ENCODE results near the gene DNASE1L2.

The DNASE1L2 gene

DNA sequence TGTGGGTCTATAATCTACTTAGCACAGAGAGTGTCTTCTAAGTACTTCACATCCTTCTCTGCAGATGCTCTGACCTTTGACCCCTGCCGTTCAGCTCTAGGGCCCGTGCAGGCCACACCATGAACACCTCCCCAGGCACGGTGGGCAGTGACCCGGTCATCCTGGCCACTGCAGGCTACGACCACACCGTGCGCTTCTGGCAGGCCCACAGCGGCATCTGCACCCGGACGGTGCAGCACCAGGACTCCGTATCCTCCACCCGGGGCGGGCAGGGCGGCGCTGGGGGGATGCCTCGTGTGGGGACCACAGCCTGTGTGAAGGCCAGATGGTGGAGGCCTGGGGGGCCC is 30.3 kb upstream of the DNASE1L2 start (continued):
- TF ChIP-seq, protein P1, sequence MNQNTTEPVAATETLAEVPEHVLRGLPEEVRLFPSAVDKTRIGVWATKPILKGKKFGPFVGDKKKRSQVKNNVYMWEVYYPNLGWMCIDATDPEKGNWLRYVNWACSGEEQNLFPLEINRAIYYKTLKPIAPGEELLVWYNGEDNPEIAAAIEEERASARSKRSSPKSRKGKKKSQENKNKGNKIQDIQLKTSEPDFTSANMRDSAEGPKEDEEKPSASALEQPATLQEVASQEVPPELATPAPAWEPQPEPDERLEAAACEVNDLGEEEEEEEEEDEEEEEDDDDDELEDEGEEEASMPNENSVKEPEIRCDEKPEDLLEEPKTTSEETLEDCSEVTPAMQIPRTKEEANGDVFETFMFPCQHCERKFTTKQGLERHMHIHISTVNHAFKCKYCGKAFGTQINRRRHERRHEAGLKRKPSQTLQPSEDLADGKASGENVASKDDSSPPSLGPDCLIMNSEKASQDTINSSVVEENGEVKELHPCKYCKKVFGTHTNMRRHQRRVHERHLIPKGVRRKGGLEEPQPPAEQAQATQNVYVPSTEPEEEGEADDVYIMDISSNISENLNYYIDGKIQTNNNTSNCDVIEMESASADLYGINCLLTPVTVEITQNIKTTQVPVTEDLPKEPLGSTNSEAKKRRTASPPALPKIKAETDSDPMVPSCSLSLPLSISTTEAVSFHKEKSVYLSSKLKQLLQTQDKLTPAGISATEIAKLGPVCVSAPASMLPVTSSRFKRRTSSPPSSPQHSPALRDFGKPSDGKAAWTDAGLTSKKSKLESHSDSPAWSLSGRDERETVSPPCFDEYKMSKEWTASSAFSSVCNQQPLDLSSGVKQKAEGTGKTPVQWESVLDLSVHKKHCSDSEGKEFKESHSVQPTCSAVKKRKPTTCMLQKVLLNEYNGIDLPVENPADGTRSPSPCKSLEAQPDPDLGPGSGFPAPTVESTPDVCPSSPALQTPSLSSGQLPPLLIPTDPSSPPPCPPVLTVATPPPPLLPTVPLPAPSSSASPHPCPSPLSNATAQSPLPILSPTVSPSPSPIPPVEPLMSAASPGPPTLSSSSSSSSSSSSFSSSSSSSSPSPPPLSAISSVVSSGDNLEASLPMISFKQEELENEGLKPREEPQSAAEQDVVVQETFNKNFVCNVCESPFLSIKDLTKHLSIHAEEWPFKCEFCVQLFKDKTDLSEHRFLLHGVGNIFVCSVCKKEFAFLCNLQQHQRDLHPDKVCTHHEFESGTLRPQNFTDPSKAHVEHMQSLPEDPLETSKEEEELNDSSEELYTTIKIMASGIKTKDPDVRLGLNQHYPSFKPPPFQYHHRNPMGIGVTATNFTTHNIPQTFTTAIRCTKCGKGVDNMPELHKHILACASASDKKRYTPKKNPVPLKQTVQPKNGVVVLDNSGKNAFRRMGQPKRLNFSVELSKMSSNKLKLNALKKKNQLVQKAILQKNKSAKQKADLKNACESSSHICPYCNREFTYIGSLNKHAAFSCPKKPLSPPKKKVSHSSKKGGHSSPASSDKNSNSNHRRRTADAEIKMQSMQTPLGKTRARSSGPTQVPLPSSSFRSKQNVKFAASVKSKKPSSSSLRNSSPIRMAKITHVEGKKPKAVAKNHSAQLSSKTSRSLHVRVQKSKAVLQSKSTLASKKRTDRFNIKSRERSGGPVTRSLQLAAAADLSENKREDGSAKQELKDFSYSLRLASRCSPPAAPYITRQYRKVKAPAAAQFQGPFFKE (tag by site-specific recombination; IDR thresholded peaks at IDR 0.05; ENCODE audit: borderline replicate concordance), result 0 out of 2 replicates have a peak, but pooled peaks have one; percentile 39
- TF ChIP-seq, protein P2, sequence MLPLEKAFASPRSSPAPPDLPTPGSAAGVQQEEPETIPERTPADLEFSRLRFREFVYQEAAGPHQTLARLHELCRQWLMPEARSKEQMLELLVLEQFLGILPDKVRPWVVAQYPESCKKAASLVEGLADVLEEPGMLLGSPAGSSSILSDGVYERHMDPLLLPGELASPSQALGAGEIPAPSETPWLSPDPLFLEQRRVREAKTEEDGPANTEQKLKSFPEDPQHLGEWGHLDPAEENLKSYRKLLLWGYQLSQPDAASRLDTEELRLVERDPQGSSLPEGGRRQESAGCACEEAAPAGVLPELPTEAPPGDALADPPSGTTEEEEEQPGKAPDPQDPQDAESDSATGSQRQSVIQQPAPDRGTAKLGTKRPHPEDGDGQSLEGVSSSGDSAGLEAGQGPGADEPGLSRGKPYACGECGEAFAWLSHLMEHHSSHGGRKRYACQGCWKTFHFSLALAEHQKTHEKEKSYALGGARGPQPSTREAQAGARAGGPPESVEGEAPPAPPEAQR (tag by site-specific recombination; IDR thresholded peaks at IDR 0.05), result no peak
- TF ChIP-seq, protein P3, sequence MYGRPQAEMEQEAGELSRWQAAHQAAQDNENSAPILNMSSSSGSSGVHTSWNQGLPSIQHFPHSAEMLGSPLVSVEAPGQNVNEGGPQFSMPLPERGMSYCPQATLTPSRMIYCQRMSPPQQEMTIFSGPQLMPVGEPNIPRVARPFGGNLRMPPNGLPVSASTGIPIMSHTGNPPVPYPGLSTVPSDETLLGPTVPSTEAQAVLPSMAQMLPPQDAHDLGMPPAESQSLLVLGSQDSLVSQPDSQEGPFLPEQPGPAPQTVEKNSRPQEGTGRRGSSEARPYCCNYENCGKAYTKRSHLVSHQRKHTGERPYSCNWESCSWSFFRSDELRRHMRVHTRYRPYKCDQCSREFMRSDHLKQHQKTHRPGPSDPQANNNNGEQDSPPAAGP (tag by site-specific recombination; IDR thresholded peaks at IDR 0.05), result 0 out of 2 replicates have a peak, but pooled peaks have one; percentile 18
- TF ChIP-seq OSR2 (tag by site-specific recombination; IDR thresholded peaks at IDR 0.05) (no peak), ZNF335 (tag by site-specific recombination; conservative IDR thresholded peaks at IDR 0.05) (peak; percentile 23; the same call in 1 of the 2 replicates), ZNF658 (tag by site-specific recombination; IDR thresholded peaks at IDR 0.05) (no peak), KLF1 (tag by site-specific recombination; IDR thresholded peaks at IDR 0.05) (no peak), ZNF600 (tag by site-specific recombination; IDR thresholded peaks at IDR 0.05) (peak; percentile 97), ZNF311 (tag by site-specific recombination; IDR thresholded peaks at IDR 0.05; ENCODE audit: borderline replicate concordance) (no peak)
- TF ChIP-seq, protein P4, sequence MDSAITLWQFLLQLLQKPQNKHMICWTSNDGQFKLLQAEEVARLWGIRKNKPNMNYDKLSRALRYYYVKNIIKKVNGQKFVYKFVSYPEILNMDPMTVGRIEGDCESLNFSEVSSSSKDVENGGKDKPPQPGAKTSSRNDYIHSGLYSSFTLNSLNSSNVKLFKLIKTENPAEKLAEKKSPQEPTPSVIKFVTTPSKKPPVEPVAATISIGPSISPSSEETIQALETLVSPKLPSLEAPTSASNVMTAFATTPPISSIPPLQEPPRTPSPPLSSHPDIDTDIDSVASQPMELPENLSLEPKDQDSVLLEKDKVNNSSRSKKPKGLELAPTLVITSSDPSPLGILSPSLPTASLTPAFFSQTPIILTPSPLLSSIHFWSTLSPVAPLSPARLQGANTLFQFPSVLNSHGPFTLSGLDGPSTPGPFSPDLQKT (IDR thresholded peaks at IDR 0.05; ENCODE audit: borderline replicate concordance, low read depth, low read length), result no peak
- TF ChIP-seq, protein P5, sequence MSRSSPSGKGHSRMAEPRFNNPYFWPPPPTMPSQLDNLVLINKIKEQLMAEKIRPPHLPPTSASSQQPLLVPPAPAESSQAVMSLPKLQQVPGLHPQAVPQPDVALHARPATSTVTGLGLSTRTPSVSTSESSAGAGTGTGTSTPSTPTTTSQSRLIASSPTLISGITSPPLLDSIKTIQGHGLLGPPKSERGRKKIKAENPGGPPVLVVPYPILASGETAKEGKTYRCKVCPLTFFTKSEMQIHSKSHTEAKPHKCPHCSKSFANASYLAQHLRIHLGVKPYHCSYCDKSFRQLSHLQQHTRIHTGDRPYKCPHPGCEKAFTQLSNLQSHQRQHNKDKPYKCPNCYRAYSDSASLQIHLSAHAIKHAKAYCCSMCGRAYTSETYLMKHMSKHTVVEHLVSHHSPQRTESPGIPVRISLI (tag by site-specific recombination; IDR thresholded peaks at IDR 0.05), result no peak

DNA sequence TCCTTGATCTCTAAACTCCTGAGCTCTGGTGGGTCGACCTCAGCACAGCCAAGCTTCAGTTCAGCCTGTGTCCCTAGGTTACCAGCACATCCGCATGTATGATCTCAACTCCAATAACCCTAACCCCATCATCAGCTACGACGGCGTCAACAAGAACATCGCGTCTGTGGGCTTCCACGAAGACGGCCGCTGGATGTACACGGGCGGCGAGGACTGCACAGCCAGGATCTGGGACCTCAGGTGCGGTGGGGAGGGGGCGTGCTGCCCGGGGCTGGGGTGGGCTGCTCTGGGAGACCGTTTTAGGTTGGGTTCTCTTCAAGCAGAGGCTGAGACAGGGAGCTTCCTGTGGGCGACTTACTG is 29.8 kb upstream of the DNASE1L2 start:
- ChIA-PET POLR2A (interaction anchor here (0.6 to 4.3 kb wide), 7 partner anchors 8 to 134 kb away, joined by 3 to 22 read pairs (median 5); partner anchors contain the start of genes ABCA3, DNASE1L2, PGP and TRAF7), CTCF (no interaction called here)
- Histone ChIP-seq H3K36me3 (ENCODE audit: control insufficient read depth in 2 of 2, insufficient read depth in 1 of 2, low read length in 2 of 2) (peaks cover 0 to 35% of the 10 kb centered on the region in 2 experiments; a peak in 1 of 3 replicates), H3K27ac (ENCODE audit: extremely low read depth, low read depth, low read length) (peak overlapping the region; percentile 90), H3K4me3 (ENCODE audit: low read depth, low read length) (peak overlapping the region; percentile 96), H3K4me1 (ENCODE audit: control insufficient read depth, insufficient read depth, low read length) (no peaks in the 10 kb centered on the region), H3K9me3 (ENCODE audit: control insufficient read depth, insufficient read depth, low read depth, low read length) (no peaks in the 10 kb centered on the region)
- no peak for TF ChIP-seq ZNF785 (tag by site-specific recombination; IDR thresholded peaks at IDR 0.05)
- no peak for TF ChIP-seq REPIN1 (tag by site-specific recombination; IDR thresholded peaks at IDR 0.05; ENCODE audit: low read depth)
- no peak for TF ChIP-seq ZNF514 (tag by site-specific recombination; IDR thresholded peaks at IDR 0.05)
- TF ChIP-seq, protein P6, sequence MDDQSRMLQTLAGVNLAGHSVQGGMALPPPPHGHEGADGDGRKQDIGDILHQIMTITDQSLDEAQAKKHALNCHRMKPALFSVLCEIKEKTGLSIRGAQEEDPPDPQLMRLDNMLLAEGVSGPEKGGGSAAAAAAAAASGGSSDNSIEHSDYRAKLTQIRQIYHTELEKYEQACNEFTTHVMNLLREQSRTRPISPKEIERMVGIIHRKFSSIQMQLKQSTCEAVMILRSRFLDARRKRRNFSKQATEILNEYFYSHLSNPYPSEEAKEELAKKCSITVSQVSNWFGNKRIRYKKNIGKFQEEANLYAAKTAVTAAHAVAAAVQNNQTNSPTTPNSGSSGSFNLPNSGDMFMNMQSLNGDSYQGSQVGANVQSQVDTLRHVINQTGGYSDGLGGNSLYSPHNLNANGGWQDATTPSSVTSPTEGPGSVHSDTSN (CRISPR knock-in tag; IDR thresholded peaks at IDR 0.05), result 0 out of 2 replicates have a peak, but pooled peaks have one; percentile 46
- TF ChIP-seq ZNF654 (tag by site-specific recombination; IDR thresholded peaks at IDR 0.05; ENCODE audit: low read depth), result no peak
- no peak for TF ChIP-seq HOXA7 (CRISPR knock-in tag; IDR thresholded peaks at IDR 0.05; ENCODE audit: borderline replicate concordance)

Measured in HEK293 (cell line).